MM.1S (cell line): Measurements from ENCODE around the gene RUSC1.

Experiments used
- DNase-seq: peaks from one replicate; pipeline ENCODE4 v3.0.0-alpha.2; 2015
- H2AFZ ChIP-seq: fragments of 300-600 bp; sonication (generic); 2 replicates; pipeline ENCODE4 v1.6.0; 2016; ENCODE audit warnings: antibody characterized with exemption, low read length
- H3F3A ChIP-seq: fragments of 300-600 bp; sonication (generic); 2 replicates; pipeline ENCODE4 v1.6.1; 2016; ENCODE audit warnings: mild to moderate bottlenecking, antibody characterized with exemption, low read length, moderate library complexity, mixed read lengths; ENCODE audit not compliant: insufficient read depth
- H3K27ac ChIP-seq: fragments of 300-600 bp; sonication (generic); 2 replicates; pipeline ENCODE4 v1.5.1; 2016; ENCODE audit warnings: mild to moderate bottlenecking, low read length
- H3K27me3 ChIP-seq: fragments of 300-600 bp; sonication (generic); replicated peaks from 2 replicates; pipeline ENCODE4 v1.6.0; 2016; ENCODE audit warnings: low read length; ENCODE audit not compliant: insufficient read depth
- H3K36me3 ChIP-seq: fragments of 300-600 bp; sonication (generic); replicated peaks from 2 replicates; pipeline ENCODE4 v1.6.1; 2016; ENCODE audit warnings: mild to moderate bottlenecking, low read length, mixed read lengths; ENCODE audit not compliant: insufficient read depth
- H3K4me1 ChIP-seq: fragments of 300-600 bp; sonication (generic); 2 replicates; pipeline ENCODE4 v1.6.1; 2016; ENCODE audit warnings: low read length, mixed read lengths
- H3K4me2 ChIP-seq: fragments of 300-600 bp; sonication (generic); 2 replicates; pipeline ENCODE4 v1.6.0; 2016; ENCODE audit warnings: low read depth, low read length
- H3K4me3 ChIP-seq: fragments of 300-600 bp; sonication (generic); 2 replicates; pipeline ENCODE4 v1.5.1; 2016; ENCODE audit warnings: low read length, mixed read lengths
- H3K79me2 ChIP-seq: fragments of 300-600 bp; sonication (generic); 2 replicates; pipeline ENCODE4 v1.6.1; 2016; ENCODE audit warnings: mixed run types, low read length, mixed read lengths
- H3K9ac ChIP-seq: fragments of 300-600 bp; sonication (generic); 2 replicates; pipeline ENCODE4 v1.6.1; 2016; ENCODE audit warnings: low read length, mixed read lengths
- H3K9me2 ChIP-seq: fragments of 300-600 bp; sonication (generic); replicated peaks from 2 replicates; pipeline ENCODE4 v1.6.1; 2016; ENCODE audit warnings: mild to moderate bottlenecking, low read length, mixed read lengths; ENCODE audit not compliant: insufficient read depth
- H3K9me3 ChIP-seq: fragments of 300-600 bp; sonication (generic); replicated peaks from 2 replicates; pipeline ENCODE4 v1.6.1; 2016; ENCODE audit warnings: mild to moderate bottlenecking, low read length, mixed read lengths; ENCODE audit not compliant: insufficient read depth
- H4K20me1 ChIP-seq: fragments of 300-600 bp; sonication (generic); 2 replicates; pipeline ENCODE4 v1.6.1; 2016; ENCODE audit warnings: mild to moderate bottlenecking, low read length, moderate library complexity, mixed read lengths; ENCODE audit not compliant: insufficient read depth
- CTCF ChIP-seq: fragments of 300-600 bp; sonication (generic); IDR thresholded peaks from 2 replicates; pipeline ENCODE4 v1.5.1; 2016; ENCODE audit warnings: antibody characterized with exemption, low read length, mixed read lengths
- EZH2 ChIP-seq: fragments of 300-600 bp; sonication (generic); optimal IDR thresholded peaks from 2 replicates; pipeline ENCODE3; 2017; ENCODE audit warnings: low read depth, mild to moderate bottlenecking, antibody characterized with exemption, low read length, mixed read lengths
- EZH2phosphoT487 ChIP-seq: fragments of 300-600 bp; sonication (generic); IDR thresholded peaks from 2 replicates; pipeline ENCODE4 v1.6.1; 2018; ENCODE audit warnings: antibody characterized with exemption, low read length

RUSC1 gene

GRCh38 chr1:155313261-155313660, 7.4 kb upstream of the RUSC1 start:
- Histone ChIP-seq H4K20me1 (no peaks in the 10 kb centered on the region), H2AFZ (no peak overlapping the region), H3K9me2 (no peaks in the 10 kb centered on the region), H3K36me3 (peaks cover 3% of the 10 kb centered on the region), H3K79me2 (peaks cover 45% of the 10 kb centered on the region), H3K27ac (no peak overlapping the region), H3K9me3 (no peaks in the 10 kb centered on the region), H3K9ac (no peak overlapping the region), H3K4me1 (peaks cover 3% of the 10 kb centered on the region; the same call in 1 of the 2 replicates), H3K4me2 (no peak overlapping the region), H3F3A (peaks cover 10% of the 10 kb centered on the region), H3K4me3 (no peak overlapping the region), H3K27me3 (no peaks in the 10 kb centered on the region)
- DNase-seq, result no peak
- TF ChIP-seq EZH2 (no peak), EZH2phosphoT487 (no peak), CTCF (no peak)

GRCh38 chr1:155316922-155317321, 3.8 kb upstream of the RUSC1 start:
- no peak overlapping the region for H2AFZ ChIP-seq
- peaks cover 7% of the 10 kb centered on the region for H3K36me3 ChIP-seq
- no peaks in the 10 kb centered on the region for H4K20me1 ChIP-seq
- no peak overlapping the region for H3K4me2 ChIP-seq
- H3K9ac ChIP-seq, result no peak overlapping the region
- H3K9me2 ChIP-seq, result no peaks in the 10 kb centered on the region
- H3K4me1 ChIP-seq, result no peaks in the 10 kb centered on the region
- H3K9me3 ChIP-seq, result no peaks in the 10 kb centered on the region
- peaks cover 14% of the 10 kb centered on the region for H3K79me2 ChIP-seq
- peaks cover 28% of the 10 kb centered on the region for H3F3A ChIP-seq
- H3K27ac ChIP-seq, result no peak overlapping the region
- DNase-seq, result no peak
- TF ChIP-seq CTCF, result no peak
- no peak for TF ChIP-seq EZH2
- TF ChIP-seq EZH2phosphoT487, result no peak
- H3K27me3 ChIP-seq, result no peaks in the 10 kb centered on the region
- no peak overlapping the region for H3K4me3 ChIP-seq

- Histone ChIP-seq H3K4me1 (no peaks in the 10 kb centered on the region), H4K20me1 (no peaks in the 10 kb centered on the region), H3K4me3 (no peak overlapping the region), H3K79me2 (peaks cover 4% of the 10 kb centered on the region), H3F3A (peaks cover 33% of the 10 kb centered on the region), H3K27ac (no peak overlapping the region), H3K9me3 (no peaks in the 10 kb centered on the region), H3K27me3 (no peaks in the 10 kb centered on the region), H3K9ac (no peak overlapping the region), H3K36me3 (peaks cover 7% of the 10 kb centered on the region), H3K4me2 (no peak overlapping the region), H2AFZ (no peak overlapping the region), H3K9me2 (no peaks in the 10 kb centered on the region)
- no peak for DNase-seq
- TF ChIP-seq CTCF (no peak), EZH2 (no peak), EZH2phosphoT487 (no peak)
Observed at GRCh38 chr1:155318082-155318481, 2.6 kb upstream of the RUSC1 start.
